Hematopoietic multipotent progenitor cell treated with erythropoietin and hydrocortisone succinate and interleukin-3 and kit ligand, for 4 days (in vitro differentiated cells): Measurements from ENCODE around the gene NOS1AP.

Source experiments
- DNase-seq: peaks from one replicate; pipeline ENCODE4 v3.0.0-alpha.2; 2015

The NOS1AP gene

GRCh38 chr1:162304736-162305135 is 235.2 kb downstream of the NOS1AP start:
- DNase-seq = no peak

GRCh38 chr1:162305969-162306368 is 236.5 kb downstream of the NOS1AP start:
- DNase-seq = no peak

- DNase-seq = peak; percentile 3
Measured at GRCh38 chr1:162310337-162310736, 240.8 kb downstream of the NOS1AP start.

GRCh38 chr1:162314206-162314605 is 244.7 kb downstream of the NOS1AP start:
- DNase-seq = no peak

- no peak for DNase-seq
Measured at GRCh38 chr1:162315673-162316072, 246.2 kb downstream of the NOS1AP start.

- DNase-seq = peak; percentile 14
Measured at GRCh38 chr1:162316187-162316586, 246.7 kb downstream of the NOS1AP start.

- peak; percentile 7 for DNase-seq
Measured at GRCh38 chr1:162317621-162318020, 248.1 kb downstream of the NOS1AP start.

- no peak for DNase-seq
Measured at GRCh38 chr1:162319493-162320175, 250.1 kb downstream of the NOS1AP start.

GRCh38 chr1:162321809-162322422 is 252.4 kb downstream of the NOS1AP start:
- DNase-seq = no peak

- DNase-seq = no peak
Measured at GRCh38 chr1:162323023-162323422, 253.5 kb downstream of the NOS1AP start.

- no peak for DNase-seq
Measured at GRCh38 chr1:162324396-162324795, 254.9 kb downstream of the NOS1AP start.

GRCh38 chr1:162326559-162326958 is 257.1 kb downstream of the NOS1AP start:
- DNase-seq = no peak

GRCh38 chr1:162327144-162327787 is 257.8 kb downstream of the NOS1AP start:
- DNase-seq = no peak

- no peak for DNase-seq
Measured at GRCh38 chr1:162327788-162328165, 258.3 kb downstream of the NOS1AP start.

GRCh38 chr1:162328512-162328911 is 259.0 kb downstream of the NOS1AP start:
- no peak for DNase-seq

GRCh38 chr1:162329826-162330225 is 260.3 kb downstream of the NOS1AP start:
- no peak for DNase-seq

GRCh38 chr1:162333991-162334390 is 264.5 kb downstream of the NOS1AP start:
- no peak for DNase-seq

- DNase-seq = no peak
Measured at GRCh38 chr1:162335126-162335525, 265.6 kb downstream of the NOS1AP start.

- no peak for DNase-seq
Measured at GRCh38 chr1:162336621-162337285, 267.3 kb downstream of the NOS1AP start.

- no peak for DNase-seq
Measured at GRCh38 chr1:162342452-162342983, 273.0 kb downstream of the NOS1AP start.

GRCh38 chr1:162343470-162343869 is 274.0 kb downstream of the NOS1AP start:
- no peak for DNase-seq

- DNase-seq = no peak
Measured at GRCh38 chr1:162347281-162347680, 277.8 kb downstream of the NOS1AP start.

GRCh38 chr1:162349635-162350330 is 280.3 kb downstream of the NOS1AP start:
- DNase-seq = peak; percentile 39
